ENCODE measurements around the gene SAFB2. TPM values are rescaled to one million over a fixed set of nuclear protein-coding genes. Genes with fewer than 3 reads are reported as not detected.
"Not testable (repeated sequence)": the region's sequence is repeated elsewhere in the genome, so short reads cannot be mapped to it uniquely, and the experiment has no call there.

SAFB2 gene
- total RNA-seq, 1 donor = 39.7 TPM

DNA sequence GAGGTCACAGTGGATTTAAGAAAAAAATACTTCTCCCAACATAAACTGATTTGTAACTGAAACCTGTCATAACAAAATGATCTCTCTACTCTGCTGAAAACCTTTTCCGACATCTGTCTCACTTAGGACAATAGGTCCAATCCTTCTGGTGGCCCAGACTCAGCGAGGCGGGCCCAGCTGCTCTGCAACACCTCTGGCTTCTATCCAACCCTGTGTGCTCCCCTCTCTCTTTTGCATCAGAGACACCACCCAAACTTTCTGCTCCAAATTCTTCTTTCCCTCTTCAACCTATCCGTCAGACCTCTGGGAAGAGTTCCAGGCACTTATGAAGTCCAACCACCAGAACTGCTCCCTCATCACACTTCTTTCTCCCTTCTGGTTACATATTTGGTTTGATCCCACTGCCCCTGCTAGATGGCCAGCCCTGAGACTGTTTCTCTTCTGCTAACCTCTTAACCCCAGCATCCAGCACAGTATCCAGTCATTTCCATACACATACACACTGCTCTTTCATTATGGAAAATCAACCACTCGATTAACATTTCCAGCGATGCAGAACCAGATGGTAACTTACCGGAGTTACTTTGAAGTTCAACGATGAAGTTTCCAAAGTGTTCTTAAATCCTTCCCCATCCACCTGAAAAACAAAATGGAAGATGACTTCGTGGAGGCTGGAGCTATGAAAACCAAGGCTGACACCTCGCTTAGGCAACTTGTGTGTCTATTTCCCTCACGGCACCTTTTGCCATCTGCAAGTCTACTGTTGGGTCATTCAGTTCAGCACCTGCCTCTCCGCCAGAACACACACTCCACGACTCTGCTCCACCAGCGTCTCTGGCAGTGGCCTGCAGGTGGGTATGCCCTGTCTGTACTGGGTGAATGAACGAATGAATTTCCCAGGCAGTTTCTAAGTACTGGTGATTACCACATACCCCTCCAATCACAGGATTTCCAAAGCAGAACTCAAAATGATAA is 9.4 kb downstream of the SAFB2 start:
- DNase-seq (ENCODE audit: low read depth) = no peak
- TF ChIP-seq, protein P1, sequence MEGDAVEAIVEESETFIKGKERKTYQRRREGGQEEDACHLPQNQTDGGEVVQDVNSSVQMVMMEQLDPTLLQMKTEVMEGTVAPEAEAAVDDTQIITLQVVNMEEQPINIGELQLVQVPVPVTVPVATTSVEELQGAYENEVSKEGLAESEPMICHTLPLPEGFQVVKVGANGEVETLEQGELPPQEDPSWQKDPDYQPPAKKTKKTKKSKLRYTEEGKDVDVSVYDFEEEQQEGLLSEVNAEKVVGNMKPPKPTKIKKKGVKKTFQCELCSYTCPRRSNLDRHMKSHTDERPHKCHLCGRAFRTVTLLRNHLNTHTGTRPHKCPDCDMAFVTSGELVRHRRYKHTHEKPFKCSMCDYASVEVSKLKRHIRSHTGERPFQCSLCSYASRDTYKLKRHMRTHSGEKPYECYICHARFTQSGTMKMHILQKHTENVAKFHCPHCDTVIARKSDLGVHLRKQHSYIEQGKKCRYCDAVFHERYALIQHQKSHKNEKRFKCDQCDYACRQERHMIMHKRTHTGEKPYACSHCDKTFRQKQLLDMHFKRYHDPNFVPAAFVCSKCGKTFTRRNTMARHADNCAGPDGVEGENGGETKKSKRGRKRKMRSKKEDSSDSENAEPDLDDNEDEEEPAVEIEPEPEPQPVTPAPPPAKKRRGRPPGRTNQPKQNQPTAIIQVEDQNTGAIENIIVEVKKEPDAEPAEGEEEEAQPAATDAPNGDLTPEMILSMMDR (IDR thresholded peaks at IDR 0.05; ENCODE audit: insufficient read depth, low read depth, low read length) = no peak
- no peak overlapping the region for H3K4me3 ChIP-seq (ENCODE audit: low read depth, low read length)

DNA sequence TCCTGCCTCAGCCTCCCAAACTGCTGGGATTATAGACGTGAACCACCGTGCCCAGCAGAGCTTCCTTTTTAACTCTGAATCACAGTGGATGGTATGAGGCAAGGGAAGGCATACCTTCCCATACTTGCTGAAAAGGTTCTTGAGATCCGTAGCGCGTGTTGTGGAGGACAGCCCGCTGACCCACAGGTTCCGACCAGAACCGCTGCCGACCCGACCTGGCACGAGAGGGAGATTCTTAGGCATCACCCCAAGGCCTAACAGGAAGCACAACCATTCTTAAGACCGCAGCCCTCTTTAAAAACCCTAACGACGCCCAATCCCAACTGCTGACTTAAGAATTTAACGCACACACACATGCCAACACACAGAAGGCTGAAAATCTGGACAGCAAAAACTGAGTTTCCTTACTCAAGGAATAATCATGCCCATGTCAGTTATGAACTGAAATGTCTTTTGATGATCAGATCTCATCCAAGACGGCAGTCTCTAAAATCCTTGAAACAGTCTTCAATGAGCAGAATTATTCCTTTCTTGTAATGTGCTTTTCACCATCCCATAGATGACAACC is 12.6 kb downstream of the SAFB2 start:
- TF ChIP-seq, protein P1 (IDR thresholded peaks at IDR 0.05; ENCODE audit: insufficient read depth, low read depth, low read length) = no peak
- H3K4me3 ChIP-seq (ENCODE audit: low read depth, low read length) = no peak overlapping the region
- DNase-seq (ENCODE audit: low read depth) = no peak

DNA sequence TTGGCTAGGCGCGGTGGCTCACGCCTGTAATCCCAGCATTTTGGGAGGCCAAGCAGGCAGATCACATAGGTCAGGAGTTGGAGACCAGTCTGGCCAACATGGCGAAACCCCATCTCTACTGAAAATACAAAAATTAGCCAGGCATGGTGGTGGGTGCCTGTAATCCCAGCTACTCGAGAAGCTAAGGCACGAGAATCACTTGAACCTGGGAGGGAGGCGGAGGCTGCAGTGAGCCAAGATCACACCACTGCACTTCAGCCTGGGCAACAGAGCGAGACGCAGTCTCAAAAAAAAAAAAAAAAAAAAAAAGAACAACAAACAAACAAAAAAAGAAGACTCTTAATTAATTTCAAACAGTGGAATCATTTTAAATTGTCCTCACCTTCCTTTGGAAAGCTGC is 13.8 kb downstream of the SAFB2 start:
- DNase-seq (ENCODE audit: low read depth); H3K4me3 ChIP-seq (ENCODE audit: low read depth, low read length): not testable (repeated sequence)

GRCh38 chr19:5608291-5608690 is 14.3 kb downstream of the SAFB2 start:
- DNase-seq (ENCODE audit: low read depth) = no peak
- TF ChIP-seq, protein P1 (IDR thresholded peaks at IDR 0.05; ENCODE audit: insufficient read depth, low read depth, low read length) = no peak
- no peak overlapping the region for H3K4me3 ChIP-seq (ENCODE audit: low read depth, low read length)

DNA sequence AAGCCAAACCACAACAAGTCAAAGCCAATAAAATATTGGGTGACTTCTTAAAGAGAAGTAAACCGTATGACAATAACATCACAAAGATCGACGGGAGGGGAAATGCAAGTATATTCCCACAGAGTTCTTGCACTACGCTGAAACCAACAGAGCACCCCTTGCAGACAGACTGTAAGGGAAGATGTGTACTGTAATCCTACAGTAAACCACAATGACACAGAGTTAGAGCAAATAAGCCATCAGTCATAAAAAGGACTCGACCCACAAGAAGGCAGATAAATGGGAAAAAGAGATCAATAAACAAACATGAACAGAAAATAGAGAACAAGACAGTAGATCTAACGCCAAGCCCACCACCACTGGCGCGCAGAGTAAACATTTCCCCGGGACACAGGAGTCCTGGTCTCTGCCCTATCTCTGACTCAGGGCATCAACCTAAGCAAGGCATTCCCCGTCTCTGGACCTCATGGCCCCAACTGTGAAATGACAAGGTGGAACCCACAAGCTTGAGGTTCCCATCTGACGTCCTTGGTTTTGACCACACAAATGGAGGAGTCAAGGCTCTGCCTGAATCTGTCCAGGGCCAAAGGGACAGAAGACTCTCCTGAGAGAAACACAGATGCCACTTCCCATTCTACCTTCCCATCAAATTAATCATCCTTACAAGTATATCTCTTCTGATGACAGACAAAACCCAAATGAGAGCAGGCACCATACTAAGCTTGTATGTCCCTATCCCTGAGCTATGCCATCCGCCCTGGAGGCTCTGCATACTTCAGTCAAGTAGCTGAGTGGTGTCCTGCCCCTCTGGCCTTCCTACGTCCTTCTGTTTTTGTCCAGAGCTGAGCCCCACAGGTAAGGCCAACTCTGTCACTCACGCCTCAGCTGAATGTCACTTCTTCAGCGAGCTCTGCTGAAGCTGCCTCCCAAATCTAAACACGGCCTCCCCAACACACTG is 15.0 kb downstream of the SAFB2 start:
- DNase-seq (ENCODE audit: low read depth) = no peak
- TF ChIP-seq, protein P1 (IDR thresholded peaks at IDR 0.05; ENCODE audit: insufficient read depth, low read depth, low read length) = no peak
- H3K4me3 ChIP-seq (ENCODE audit: low read depth, low read length) = no peak overlapping the region

DNA sequence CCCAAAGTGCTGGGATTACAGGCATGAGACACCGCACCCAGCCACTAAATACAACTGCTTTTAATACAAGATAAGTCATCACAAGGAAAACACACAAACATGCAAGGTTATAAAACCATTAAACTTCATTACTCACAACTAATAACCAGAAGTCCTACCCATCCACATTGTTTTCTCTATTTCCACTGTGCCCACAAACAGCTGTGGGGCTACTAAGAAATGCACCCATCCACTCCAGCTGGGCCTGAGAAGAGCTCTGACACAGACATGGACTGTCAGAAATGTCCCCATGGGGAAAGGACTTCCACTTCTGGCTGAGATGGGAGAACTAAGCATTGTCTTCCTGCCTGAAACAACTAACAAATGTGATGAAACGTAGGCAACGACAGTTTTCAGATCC is 17.2 kb downstream of the SAFB2 start:
- DNase-seq (ENCODE audit: low read depth) = no peak
- no peak overlapping the region for H3K4me3 ChIP-seq (ENCODE audit: low read depth, low read length)
- TF ChIP-seq, protein P1 (IDR thresholded peaks at IDR 0.05; ENCODE audit: insufficient read depth, low read depth, low read length) = no peak
